GM19240 (cell line): ENCODE data around the gene CNOT8.
"Not testable (repeated sequence)": the region's sequence is repeated elsewhere in the genome, so short reads cannot be mapped to it uniquely, and the experiment has no call there.

Source experiments
- DNase-seq: peaks from one replicate; pipeline ENCODE4 v3.0.0; 2011; ENCODE audit warnings: low spot score; ENCODE audit not compliant: insufficient read length

Gene CNOT8

DNA sequence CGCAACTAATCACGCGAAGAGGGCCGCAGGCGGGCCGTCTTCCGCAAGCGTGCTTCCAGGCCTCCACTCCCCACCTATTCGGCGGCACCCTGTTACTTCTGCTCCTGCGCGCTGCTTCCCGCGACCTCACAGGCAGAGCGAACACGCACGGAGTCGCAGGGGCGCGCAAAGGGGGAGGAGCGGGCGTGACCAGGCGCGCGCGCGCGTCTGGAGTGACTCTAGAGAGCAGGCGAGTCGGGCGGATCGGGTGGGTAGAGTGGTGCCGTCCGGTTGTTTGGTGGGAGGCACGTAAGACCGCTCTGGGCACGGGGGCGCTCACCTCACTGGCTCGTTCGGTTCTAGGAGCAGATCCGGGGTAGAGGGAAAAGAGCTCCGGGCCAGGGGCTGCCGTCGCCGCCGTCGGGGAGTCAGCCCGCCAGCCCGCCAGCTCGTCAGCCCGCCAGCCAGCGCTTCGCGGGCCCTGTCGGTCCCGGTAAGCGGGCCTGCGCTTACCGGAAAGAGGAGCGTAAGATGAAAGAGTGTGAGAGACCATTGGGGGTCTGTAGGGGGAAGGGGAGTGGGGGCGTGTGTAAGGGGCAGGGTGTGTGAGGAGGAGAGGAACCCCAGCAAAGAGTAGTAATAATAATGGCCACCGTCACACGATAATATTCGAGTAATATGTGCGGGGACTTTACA is at the start of gene CNOT8:
Gene CNOT8, plus strand, starts transcription at position 331 of the 675 bp plus-strand sequence. CDS start 4,652 bp downstream, outside the sequence.
- peak; percentile 50 for DNase-seq

DNA sequence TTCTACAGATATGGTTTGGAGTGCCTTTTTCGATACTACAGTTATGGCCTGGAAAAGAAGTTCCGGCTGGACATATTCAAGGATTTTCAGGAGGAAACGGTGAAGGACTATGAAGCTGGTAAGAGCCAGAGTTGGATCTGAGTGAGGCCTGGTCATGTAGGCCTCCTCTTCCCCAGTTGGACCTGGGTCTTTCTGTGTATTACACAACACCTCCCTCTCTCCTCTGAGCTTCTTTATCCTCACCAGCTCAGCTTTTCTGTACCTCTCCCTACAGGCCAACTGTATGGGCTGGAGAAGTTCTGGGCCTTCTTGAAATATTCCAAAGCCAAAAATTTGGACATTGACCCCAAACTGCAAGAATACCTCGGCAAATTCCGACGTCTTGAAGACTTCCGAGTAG is 47.2 kb upstream of the CNOT8 start:
- DNase-seq = no peak

DNA sequence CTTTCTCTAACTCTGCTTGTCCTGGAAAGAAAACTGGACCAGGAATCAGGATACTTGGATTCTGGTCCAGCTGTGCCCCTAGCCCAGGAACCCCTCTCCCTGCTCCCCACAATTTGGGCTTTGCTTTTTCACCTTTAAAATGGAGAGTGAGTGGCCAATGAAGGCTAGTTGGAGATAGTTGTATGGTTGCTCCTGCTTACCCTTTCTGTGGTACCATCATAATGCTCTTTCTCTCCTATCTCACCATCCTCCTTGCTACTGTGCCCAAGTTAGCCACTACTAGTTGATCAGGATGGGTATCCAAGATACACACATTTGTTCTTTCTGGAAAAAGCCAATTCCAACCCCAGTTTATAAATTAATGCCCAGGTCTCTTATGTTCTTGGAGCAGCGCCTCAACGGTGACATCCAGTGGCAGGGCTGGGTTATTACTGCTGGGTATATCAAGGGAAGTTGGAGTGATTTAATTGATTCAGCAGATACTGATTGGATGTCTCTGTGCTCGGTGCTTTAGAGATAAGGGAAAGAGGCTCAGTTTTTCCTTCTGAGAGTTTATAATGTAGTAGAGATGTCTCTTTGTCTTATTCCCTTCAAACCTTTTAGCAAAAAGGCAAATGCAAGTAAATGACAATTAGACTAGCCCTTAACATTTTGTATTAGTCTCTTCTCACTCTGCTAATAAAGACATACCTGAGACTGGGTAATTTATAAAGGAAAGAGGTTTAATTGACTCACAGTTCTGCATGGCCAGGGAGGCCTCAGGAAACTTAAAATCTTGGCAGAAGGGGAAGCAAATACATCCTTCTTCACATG is 46.6 kb upstream of the CNOT8 start:
- DNase-seq = peak; percentile 28

DNA sequence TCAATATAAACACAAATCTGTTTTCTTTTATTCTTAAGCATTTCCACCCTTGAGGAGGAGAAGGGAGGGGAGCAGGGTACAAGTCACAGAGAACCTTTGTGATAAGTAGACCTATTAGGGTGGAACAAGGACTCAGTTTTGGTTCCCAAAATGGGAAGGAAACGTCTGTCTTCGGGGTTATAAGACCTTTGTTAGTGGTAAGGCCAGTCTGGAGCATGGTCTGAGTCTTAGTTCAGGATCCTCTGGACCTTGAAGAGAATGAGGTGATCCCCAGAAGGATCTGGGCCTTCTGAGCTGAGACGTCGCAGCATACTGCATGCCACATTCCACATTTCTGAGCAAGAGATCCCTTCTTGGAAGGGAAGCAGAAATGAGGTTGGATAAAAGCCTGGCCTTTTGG is 45.3 kb upstream of the CNOT8 start:
- no peak for DNase-seq

DNA sequence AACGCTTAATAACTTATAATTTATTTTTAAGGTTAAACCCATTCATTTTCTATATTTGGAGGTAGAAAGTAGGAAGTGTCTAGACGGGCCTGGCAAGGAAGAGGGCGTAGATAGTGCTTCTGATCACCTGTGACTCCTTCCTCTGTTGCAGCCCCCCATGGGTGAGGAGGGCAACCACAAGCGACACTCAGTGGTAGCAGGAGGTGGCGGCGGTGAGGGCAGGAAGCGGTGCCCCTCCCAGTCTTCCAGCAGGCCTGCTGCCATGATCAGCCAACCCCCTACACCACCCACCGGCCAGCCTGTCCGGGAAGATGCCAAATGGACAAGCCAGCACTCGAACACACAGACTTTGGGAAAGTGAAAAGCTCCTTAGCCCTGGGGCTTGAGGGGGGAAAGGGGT is 44.7 kb upstream of the CNOT8 start:
- no peak for DNase-seq

DNA sequence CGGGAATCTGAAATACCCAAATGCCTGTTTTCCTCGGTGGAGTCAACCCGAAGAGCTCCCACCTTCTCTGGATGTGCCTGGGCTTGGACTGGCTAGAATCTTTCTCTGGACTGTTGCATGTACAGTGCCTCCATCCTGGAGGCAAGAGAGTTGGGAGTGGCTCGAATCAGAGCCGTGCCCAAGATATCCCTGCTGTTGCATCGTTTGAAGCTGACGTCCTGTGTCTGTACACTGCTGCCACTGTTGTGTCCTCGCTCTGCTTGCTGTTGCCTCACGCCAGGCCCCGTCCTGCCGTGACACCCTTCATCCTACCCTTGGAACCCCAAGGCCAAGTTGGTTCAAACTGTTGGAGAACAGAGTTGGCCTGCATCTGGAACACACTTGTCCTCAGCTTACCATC is 43.4 kb upstream of the CNOT8 start:
- DNase-seq = no peak

DNA sequence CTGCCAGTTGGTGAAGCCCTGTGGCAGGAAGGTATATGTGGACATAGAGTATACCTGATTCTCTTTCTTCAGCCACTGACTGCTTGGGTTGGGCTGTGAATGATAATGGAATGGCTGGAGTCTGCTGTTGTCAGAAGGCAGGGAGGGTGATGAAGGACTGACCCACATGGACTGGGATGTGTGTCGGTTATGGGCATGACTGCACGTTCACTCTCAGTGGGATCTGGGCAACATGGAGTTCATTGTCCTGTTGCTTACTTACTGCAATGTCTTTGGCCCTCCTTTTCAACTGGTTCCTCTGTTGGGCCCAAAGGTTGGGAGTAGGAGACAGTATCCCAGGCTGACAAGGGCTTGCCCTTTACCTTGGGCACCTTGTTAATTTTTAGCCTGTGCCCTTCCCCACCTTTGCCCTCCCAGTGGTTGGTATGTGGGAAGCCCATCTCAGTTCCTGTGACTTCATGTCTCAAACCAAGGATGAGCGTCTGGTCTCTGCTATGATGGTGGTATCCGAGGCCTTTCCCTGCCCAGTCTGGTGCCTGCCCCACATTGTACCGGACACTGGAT is 42.7 kb upstream of the CNOT8 start:
- DNase-seq = no peak

DNA sequence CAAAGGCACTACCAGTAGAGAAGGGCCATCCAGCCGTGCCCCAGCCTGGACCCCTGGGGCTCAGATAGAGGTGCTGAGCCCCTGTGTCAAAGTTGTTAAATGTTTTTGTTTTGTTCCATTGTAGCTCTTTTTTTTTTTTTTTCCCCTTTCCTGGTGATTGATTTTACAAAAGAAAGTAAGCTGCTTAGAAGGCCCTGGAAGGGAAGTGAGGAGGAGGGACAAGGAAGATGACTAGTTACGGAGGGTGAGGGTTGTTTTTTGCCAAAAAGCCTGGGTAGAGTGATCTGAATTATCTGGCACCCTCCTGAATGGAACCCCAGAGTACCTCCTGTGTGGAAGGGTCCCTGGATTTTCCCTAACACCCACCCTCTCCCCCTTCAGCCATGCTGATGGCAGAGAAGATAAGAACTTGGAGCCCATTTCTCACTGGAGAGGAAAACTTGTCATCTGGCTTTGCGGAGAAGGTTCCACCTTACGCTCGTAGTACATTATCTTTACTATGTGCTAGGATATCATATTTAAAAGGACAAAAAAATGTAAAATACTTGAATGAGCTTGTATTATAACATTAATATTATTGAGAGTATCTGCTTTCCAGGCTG is 41.4 kb upstream of the CNOT8 start:
- DNase-seq = no peak

DNA sequence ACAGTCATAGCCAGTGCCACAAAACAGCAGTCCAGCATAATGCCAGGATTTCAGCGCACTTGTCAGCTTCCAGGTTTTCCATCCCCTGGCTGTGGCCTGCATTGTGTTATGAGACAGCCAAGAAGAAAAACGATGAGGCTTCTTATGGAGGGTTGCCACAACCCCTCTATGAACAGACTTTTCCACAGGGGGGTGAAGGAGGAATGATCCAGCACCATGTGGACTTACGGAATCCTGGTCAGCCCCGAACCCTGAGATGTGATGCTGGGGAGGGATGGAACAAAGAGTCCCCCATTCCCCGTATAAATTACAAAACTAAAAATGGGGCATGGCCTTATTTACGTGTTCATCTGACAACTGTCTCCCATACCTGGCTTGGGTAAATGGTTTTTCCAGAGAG is 40.6 kb upstream of the CNOT8 start:
- DNase-seq = no peak

DNA sequence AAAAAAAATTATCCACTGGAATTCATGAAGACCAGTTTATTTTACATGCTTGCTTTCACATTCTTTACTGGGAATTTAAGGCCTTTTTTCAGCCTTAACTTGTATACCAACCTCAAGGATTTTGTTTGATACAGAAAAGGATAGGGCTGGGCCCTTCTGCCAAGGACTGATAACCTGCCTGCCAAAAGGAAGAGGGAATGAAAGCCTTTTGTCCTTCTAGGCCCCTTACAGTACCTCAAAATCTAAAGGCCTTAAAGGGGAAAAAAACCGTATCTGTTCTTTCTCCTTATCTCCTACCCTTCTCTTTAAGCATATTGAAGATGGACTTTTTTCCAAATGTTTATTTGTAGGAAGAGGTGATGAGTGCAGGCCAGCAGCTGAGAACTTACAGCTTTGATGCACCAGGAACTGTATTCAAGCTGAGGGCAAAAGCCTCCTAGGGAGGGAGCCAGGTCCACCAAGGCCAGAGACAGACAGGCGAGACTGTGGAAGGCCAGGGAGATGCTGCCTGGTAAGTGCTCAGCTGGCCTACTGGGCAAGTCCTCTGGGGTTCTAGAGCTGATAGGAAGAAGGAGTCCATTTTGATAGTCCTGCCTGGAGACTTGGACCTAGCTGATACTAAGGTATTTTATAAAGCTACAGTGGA is 39.8 kb upstream of the CNOT8 start:
- no peak for DNase-seq

DNA sequence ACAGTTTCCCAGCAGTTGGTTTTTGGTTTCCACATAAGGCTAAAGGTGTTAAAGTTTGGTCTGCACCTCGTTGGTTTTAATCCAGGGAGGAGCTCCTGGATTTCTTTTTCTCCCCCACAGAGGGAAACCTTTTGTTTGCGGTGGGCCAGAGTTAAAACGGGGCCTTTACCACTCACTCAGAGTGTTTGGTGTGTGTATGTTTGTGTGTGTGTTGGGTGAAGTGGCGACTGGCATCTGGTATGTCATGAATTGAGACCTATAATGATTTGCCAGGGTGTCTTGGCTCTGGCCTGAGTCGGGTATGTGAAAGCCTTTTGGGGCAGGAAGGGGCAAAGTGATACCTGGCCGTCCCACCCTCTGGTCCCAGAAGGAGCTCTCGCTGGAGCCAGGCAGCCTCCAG is 38.9 kb upstream of the CNOT8 start:
- no peak for DNase-seq

DNA sequence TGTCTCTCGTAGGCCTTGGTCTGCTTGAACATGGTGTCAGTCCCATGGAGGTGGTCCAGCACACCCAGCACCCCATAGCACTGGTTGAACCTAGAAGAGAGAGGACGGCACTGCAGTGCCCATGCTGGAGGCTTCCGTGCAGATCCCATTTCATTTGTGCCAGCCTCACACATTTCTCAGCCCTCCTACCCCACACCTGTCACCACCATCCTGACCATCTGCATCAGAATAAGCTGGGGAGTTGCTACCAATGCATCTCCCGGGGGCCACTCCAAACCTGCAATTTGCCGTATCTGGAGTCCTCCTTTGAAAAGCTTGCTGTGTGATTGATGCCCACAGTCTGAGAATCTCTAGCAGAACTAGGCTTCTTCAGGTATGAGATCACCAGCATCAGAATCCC is 38.0 kb upstream of the CNOT8 start:
- no peak for DNase-seq

DNA sequence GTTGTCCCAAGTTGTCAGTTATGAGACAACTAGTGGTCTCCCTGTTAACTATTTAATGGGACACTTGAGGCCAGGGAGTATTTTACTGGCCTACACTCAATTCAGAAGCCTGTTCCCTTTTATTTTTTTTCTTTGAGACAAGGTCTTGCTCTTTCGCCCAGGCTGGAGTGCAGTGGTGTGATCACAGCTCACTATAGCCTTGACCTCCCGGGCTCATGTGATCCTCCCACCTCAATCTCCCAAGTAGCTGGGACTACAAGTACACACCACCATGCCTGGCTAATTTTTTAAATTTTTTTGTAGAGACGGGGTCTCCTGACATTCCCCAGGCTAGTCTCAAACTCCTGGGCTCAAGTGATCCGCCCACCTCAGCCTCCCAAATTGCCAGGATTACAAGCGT is 35.5 kb upstream of the CNOT8 start:
- not testable (repeated sequence) for DNase-seq

DNA sequence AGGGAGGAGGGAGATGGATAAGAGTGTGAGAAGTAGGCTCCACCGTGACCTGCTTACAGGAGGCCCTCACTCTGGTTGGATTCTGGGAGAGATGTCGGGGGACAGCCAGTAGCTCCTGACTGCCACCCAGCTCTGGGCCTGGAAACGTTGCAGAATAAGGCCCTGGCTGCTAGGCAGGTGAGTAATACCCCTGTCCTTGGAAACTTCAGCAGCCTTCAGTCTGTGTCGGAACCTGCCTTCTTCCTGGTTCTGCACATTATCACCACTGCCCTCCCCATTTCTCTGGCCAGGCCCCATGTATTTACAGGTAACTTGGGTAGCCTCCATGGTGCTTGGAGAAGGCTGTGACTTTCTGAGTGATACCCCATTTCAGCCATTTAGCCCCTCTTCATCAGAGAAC is 34.8 kb upstream of the CNOT8 start:
- DNase-seq = no peak

DNA sequence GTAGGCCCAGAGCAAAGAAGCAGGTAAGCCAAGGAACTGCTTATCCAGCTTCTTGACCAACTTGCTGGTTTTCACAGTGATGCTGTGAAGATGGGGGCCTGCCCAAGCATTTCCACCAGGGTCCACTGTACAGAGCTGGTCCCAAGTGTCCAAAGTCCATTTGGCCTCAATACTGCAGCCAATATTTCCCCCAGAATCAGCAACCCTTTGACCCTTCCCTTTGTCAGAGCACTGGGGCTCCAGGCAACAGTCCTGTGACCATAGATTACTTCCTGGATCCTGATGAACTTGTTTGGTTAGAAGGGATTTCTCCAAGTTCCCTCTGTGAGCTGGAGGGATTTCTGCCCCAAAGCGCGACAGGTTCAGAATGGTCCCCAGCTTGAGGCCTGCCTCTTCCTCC is 34.4 kb upstream of the CNOT8 start:
- DNase-seq = no peak

DNA sequence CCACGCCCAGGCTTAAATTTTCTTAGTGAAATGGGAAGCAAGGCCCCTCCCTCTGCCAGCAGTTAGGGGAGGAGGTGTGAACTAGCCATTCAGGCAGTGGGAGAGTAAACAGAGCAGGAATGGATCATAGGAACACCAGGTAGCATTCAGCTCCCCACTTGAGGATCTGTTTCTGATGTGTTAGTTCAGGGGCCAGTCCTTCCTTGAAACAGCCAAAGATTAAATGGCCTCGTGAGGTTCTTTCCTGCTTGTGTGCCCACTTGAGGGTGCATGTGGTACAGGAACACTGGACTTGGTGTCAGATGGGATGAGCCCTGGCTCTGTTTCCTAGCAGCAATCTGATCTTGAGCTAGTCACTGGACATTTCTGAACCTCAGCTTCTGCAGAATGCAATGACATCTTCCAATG is 29.2 kb upstream of the CNOT8 start:
- no peak for DNase-seq

DNA sequence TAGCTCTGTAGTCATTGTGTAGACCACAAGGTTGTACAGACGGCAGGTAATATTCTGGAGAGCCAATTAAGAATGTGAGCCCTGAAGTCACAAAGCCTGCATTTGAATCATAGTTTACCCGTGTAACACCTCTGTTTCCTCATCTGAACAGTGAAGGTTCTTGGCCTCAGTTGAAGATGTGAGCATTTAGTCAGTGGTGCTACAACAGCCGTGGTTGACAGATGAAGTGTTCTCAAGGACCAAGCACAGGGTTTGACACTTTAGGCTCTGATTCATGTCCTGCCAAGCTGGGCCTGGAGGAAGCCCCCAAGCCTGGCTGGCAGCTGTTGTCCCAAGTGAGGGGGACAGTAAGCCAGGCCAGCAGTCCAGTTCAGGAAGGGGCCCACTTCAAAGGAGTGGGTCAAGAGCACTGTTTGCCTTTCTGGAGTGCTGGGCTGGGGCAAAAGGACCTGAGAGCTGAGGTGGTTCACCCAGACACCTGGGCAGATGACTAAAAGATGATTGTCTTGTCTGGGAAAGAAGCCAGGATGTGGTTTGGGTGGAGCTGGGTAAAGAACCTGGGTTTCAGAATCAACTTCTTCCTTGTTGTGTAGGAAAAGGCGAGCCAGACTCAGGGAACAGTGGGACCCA is 28.7 kb upstream of the CNOT8 start:
- DNase-seq = no peak

DNA sequence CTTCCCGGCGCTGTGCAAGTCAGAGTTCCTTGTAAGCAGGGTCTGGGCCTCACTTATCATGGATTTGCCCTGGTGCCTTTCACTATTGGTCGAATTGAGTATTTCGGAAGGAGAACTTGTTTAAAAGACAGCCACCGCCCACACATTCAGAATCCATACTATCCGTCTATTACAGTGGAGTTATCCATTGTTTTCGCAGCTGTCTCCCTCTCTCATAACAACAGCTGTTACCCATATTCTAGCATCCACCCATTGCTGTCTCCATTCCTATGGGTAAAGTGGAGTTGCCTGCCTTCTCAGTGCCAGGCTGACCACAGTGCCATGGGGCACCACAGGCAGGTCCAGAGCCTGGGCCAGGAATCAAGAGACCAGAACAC is 28.2 kb upstream of the CNOT8 start:
- no peak for DNase-seq

DNA sequence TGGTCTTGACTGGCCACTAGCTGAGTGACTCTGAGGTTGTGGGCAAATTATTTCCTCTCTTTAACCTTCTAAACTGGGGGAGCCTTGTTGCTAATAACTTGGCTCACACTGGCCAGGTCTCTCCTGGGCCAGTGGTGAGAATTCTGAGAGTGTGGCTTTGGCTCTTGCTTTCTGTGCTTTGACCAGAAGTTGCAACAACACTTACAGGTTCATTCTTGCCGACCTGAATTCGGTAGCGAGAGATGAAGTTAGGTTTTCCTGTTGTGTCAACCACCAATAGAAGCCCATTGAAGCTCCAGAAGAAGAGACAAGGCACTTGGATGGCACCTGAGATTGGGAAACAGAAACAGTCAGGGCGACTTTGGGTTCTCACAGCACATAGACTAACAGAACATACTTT is 27.8 kb upstream of the CNOT8 start:
- no peak for DNase-seq

DNA sequence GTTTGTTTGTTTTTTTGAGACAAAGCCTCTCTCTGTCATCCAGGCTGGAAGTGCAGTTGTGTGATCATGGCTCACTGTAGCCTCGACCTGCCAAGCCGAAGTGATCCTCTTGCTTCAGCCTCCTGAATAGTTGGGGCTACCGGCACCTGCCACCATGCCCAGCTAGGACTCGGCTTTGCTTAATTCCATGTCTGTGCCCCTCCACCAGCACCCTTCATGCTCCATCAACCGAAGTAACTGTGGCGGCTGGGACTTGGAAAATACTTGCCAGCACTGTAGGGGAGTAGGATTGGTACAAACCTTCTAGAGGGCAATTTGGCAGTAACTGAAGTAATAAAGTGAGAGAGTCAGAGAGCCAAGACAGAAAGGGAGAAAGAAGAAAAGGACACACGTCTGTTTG is 27.0 kb upstream of the CNOT8 start:
- no peak for DNase-seq

DNA sequence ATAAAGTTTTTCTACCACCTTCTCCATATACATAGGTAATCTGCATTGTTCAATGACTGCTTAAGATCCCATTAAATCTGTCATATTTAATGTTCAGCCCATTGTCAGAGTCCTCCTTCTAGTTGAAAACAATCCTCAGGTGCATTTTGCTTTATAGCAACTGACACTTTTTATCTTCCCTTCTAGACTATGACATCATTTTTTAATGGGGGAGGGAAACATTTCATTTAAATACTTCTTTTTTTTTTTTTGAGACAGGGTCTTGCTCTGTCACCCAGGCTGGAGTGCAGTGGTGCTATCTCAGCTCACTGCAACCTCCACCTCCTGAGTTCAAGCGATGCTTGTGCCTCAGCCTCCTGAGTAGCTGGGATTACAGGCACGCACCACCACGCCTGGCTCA is 25.6 kb upstream of the CNOT8 start:
- not testable (repeated sequence) for DNase-seq
